Skeletal muscle tissue (tissue), 4 donors: ENCODE data around the gene GPER1. TPM values are rescaled to one million over a fixed set of nuclear protein-coding genes. Genes with fewer than 3 reads are reported as not detected.
A peak's percentile ranks its signal among the peaks of the same experiment; 100 is the strongest.

Source experiments
- H3K27ac ChIP-seq: one replicate; pipeline ENCODE4 v1.7.0; 2013; ENCODE audit warnings: mild to moderate bottlenecking, low read depth, low read length, inconsistent platforms
- H3K27me3 ChIP-seq, 3 donors: one replicate each; pipeline ENCODE4 v1.7.0; 2013; ENCODE audit warnings: low read length in 3 of 3; ENCODE audit not compliant: control insufficient read depth in 3 of 3, insufficient read depth in 3 of 3
- H3K36me3 ChIP-seq, 3 donors: one replicate each; pipeline ENCODE4 v1.7.0; 2013; ENCODE audit warnings: low read length in 3 of 3; ENCODE audit not compliant: control insufficient read depth in 3 of 3, insufficient read depth in 3 of 3
- H3K4me1 ChIP-seq, 3 donors: one replicate each; pipeline ENCODE4 v1.7.0; 2013; ENCODE audit warnings: low read length in 3 of 3, mild to moderate bottlenecking in 3 of 3; ENCODE audit not compliant: control insufficient read depth in 3 of 3, insufficient read depth in 3 of 3
- H3K4me3 ChIP-seq, 3 donors: one replicate each; pipeline ENCODE4 v1.7.0; 2013; ENCODE audit warnings: low read length in 3 of 3
- H3K9ac ChIP-seq, 3 donors: one replicate each; pipeline ENCODE4 v1.7.0; 2013; ENCODE audit warnings: low read length in 3 of 3, mild to moderate bottlenecking in 3 of 3, moderate library complexity in 2 of 3, low read depth in 1 of 3
- H3K9me3 ChIP-seq, 3 donors: one replicate each; pipeline ENCODE4 v1.7.0; 2013; ENCODE audit warnings: low read length in 3 of 3; ENCODE audit not compliant: control insufficient read depth in 3 of 3
- total RNA-seq: library from RNA; depleted of rRNA; stranded (reverse); fragments of >200 nt; gene quantifications from one replicate; pipeline ENCODE4 v1.2.3, GENCODE V29; 2014
- donor health status: Osteomylitis.

GPER1 gene
- total RNA-seq, 1 donor from 2014 or later, result 5.2 TPM

DNA sequence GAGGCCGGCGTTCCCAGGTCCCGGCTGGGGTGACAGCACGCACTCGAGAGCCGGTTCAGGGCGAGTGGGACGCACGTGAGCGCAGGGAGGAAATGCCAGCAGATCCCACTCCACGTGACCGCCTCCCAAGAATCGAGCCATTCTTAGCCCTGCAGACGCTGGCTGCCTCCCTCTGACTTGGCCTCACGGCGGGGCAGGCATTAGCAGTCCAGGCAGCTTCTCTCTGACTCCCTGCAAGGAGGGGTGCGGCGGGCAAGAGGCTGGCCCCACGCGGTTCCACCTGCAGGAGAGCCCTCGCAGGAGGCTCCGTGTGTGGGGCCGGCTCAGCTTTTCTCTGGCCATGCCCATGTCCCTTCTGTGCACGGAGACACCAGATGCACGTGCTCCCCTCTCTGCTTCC lies 33.5 kb upstream of the GPER1 start:
- peak overlapping the region; percentile 61 for H3K27ac ChIP-seq
- peaks cover 0 to 4% (median 0%) of the 10 kb centered on the region in 3 donors for H3K36me3 ChIP-seq
- no peaks in the 10 kb centered on the region for H3K27me3 ChIP-seq
- peaks cover 43 to 75% (median 75%) of the 10 kb centered on the region in 3 donors for H3K4me1 ChIP-seq
- no peaks in the 10 kb centered on the region for H3K9me3 ChIP-seq
- no peak overlapping the region for H3K4me3 ChIP-seq
- no peak overlapping the region for H3K9ac ChIP-seq

DNA sequence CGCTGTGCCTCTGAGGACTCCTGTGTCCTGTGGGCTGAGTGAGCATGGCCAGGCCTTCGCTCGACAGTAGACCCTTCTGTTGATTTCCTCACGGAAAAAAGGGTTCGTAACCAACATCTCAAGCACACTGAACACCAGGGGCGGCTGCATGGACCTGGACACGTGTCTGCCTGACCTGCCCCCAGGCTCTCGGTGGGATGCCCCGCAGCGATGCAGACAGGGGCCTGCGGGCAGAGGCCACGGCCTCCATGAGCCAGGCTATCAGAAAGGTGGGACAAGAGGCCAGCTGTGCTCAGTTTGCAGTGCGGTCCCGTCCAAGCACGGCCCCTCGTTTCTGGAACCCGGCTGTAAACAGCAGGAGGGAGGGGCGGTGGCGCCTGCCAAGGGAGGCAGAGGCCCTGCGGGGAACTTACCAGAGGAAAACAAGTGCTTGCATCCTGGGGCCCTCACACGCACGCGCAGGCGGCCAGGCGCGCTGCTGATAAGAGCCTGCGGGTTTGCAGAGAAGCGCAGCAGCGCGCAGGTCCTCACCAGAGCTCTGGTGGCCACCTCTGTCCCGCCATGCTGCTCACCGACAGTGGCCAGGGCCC lies 33.0 kb upstream of the GPER1 start:
- Histone ChIP-seq H3K36me3 (peaks cover 0 to 4% (median 0%) of the 10 kb centered on the region in 3 donors), H3K4me1 (peaks cover 42 to 71% (median 69%) of the 10 kb centered on the region in 3 donors), H3K27me3 (no peaks in the 10 kb centered on the region), H3K27ac (peak overlapping the region; percentile 61), H3K9me3 (no peaks in the 10 kb centered on the region), H3K4me3 (peak overlapping the region; percentile 52 to 66 (median 60)), H3K9ac (peak overlapping the region; percentile 45 to 66 (median 57))

DNA sequence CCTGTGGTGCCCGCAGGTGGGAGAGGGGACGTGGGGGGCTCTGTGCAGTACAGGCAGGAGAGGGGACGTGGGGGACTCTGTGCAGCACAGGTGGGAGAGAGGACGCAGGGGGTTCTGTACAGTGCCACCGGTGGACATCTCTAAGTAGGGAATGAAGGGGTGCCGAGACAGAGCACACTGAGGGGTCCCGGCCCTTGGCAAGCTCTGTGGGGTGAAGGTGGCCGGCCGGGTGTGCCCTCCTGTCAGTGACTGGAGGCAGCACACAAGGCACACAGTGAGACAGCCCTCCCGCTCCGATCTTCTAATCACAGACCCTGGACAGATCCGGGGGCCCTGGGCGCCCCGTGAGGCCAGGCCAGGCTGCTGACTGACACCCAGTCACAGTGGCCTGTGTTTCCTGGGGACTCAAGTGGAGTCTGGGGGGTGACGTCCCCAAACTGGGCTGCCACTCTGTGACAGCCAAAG lies 32.4 kb upstream of the GPER1 start:
- Histone ChIP-seq H3K27ac (peak overlapping the region; percentile 61), H3K27me3 (no peaks in the 10 kb centered on the region), H3K9me3 (no peaks in the 10 kb centered on the region), H3K36me3 (peaks cover 0 to 4% (median 0%) of the 10 kb centered on the region in 3 donors), H3K4me1 (peaks cover 39 to 70% (median 69%) of the 10 kb centered on the region in 3 donors), H3K9ac (peak overlapping the region; percentile 45 to 66 (median 57)), H3K4me3 (peak overlapping the region; percentile 54 to 66 (median 60))

DNA sequence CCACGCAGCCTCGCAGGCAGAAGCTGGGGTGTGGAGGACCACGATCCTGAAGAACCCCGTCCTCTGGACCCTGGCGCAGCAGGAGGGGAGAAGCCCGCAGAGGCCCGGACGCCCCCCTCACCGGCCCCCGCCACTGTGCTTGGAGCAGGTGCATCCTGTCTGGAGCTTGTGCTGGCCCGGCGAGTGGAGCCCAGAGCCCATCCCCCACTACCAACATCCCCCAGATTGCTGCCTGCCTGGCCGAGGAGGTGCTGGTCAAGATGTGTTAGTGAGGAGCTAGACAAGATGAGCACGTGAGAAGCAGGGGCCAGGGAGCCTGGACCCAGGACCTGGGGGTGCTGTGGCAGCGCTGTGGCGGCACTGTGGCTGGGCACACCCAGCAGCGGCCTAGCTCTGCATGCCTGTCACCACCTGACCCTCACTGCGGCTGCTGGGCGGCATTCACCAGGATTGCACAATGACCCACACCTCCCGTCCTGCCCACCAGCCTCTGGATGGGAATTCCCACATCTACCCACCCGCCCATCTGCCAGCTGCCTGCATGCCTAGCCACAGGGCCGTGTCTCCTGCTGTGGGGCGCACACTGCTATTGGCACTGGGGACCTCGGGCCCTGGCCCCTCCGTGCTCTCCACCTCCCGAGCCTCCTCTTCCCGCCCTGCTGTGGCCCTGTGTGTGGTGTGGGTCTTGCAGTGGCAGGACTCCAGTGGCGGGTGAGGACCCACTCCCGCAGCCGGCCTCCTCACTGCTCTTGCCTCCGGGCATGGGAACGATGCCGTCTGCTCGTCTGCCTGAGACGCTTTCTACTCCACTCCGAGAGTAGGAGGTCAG lies 31.7 kb upstream of the GPER1 start:
- Histone ChIP-seq H3K36me3 (peaks cover 0 to 4% (median 0%) of the 10 kb centered on the region in 3 donors), H3K9me3 (no peaks in the 10 kb centered on the region), H3K27ac (peak overlapping the region; percentile 61), H3K9ac (peak overlapping the region; percentile 45 to 66 (median 57)), H3K27me3 (no peaks in the 10 kb centered on the region), H3K4me1 (peaks cover 38 to 68% (median 67%) of the 10 kb centered on the region in 3 donors), H3K4me3 (peak overlapping the region; percentile 54 to 66 (median 60))

DNA sequence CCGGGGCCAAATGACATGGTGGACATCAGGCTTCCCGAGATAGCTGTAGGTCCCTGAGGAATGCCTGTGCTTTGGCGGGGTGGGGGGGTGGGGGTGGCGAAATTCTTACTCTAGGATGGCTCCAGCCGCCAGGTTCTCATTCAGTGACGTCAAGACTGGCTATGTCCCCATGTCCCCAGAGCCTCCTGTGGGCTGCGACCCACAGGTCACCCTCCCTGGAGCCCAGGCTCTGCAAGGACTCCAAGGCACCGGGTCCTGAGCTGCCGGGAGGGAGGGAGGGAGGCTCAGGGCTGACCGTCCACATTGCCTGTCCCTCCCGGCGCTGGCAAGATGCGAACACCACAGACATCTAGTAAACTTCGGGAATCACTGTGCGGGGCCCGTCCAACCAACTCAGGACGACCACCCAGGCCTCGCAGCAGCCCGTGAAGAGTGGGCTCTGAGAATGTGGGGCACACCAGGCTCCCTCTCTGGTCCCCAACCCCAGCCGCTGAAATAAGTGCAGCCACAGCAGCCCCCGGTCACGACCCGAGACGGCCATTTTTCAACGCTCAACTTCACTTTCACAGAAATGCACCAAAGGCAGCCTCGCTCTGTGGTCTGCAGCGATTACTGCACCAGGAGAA lies 31.0 kb upstream of the GPER1 start:
- Histone ChIP-seq H3K27ac (no peak overlapping the region), H3K4me3 (peak overlapping the region in 1 of 3 donors; percentile 54), H3K36me3 (peaks cover 0 to 4% (median 0%) of the 10 kb centered on the region in 3 donors), H3K9ac (no peak overlapping the region), H3K9me3 (no peaks in the 10 kb centered on the region), H3K27me3 (no peaks in the 10 kb centered on the region), H3K4me1 (peaks cover 30 to 62% (median 60%) of the 10 kb centered on the region in 3 donors)

DNA sequence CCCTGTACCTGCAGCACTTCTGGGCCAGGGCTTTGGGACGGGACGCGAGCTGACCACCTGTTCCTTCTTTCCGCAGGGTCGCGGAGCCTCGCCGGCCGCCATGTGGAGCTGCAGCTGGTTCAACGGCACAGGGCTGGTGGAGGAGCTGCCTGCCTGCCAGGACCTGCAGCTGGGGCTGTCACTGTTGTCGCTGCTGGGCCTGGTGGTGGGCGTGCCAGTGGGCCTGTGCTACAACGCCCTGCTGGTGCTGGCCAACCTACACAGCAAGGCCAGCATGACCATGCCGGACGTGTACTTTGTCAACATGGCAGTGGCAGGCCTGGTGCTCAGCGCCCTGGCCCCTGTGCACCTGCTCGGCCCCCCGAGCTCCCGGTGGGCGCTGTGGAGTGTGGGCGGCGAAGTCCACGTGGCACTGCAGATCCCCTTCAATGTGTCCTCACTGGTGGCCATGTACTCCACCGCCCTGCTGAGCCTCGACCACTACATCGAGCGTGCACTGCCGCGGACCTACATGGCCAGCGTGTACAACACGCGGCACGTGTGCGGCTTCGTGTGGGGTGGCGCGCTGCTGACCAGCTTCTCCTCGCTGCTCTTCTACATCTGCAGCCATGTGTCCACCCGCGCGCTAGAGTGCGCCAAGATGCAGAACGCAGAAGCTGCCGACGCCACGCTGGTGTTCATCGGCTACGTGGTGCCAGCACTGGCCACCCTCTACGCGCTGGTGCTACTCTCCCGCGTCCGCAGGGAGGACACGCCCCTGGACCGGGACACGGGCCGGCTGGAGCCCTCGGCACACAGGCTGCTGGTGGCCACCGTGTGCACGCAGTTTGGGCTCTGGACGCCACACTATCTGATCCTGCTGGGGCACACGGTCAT lies 30.3 kb upstream of the GPER1 start:
- Histone ChIP-seq H3K27me3 (no peaks in the 10 kb centered on the region), H3K9ac (no peak overlapping the region), H3K9me3 (no peaks in the 10 kb centered on the region), H3K36me3 (peaks cover 0 to 4% (median 0%) of the 10 kb centered on the region in 3 donors), H3K27ac (no peak overlapping the region), H3K4me3 (no peak overlapping the region), H3K4me1 (peaks cover 23 to 54% (median 52%) of the 10 kb centered on the region in 3 donors)

DNA sequence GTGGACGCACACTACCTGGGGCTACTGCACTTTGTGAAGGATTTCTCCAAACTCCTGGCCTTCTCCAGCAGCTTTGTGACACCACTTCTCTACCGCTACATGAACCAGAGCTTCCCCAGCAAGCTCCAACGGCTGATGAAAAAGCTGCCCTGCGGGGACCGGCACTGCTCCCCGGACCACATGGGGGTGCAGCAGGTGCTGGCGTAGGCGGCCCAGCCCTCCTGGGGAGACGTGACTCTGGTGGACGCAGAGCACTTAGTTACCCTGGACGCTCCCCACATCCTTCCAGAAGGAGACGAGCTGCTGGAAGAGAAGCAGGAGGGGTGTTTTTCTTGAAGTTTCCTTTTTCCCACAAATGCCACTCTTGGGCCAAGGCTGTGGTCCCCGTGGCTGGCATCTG lies 29.6 kb upstream of the GPER1 start:
- H3K9me3 ChIP-seq, result no peaks in the 10 kb centered on the region
- H3K4me1 ChIP-seq, result peaks cover 21 to 48% (median 47%) of the 10 kb centered on the region in 3 donors
- no peaks in the 10 kb centered on the region for H3K27me3 ChIP-seq
- no peak overlapping the region for H3K27ac ChIP-seq
- peaks cover 0 to 4% (median 0%) of the 10 kb centered on the region in 3 donors for H3K36me3 ChIP-seq
- H3K4me3 ChIP-seq, result no peak overlapping the region
- H3K9ac ChIP-seq, result no peak overlapping the region

DNA sequence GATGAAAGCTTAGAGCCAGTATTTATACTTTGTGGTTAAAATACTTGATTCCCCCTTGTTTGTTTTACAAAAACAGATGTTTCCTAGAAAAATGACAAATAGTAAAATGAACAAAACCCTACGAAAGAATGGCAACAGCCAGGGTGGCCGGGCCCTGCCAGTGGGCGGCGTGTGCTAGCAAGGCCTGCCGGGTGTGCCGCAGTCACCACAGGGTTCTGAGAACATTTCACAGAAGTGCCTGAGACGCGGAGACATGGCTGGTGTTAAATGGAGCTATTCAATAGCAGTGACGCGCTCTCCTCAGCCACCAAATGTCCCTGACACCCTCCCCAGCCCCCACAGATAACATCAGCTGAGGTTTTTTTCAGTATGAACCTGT lies 29.1 kb upstream of the GPER1 start:
- no peak overlapping the region for H3K9ac ChIP-seq
- no peak overlapping the region for H3K27ac ChIP-seq
- H3K4me3 ChIP-seq, result no peak overlapping the region
- H3K36me3 ChIP-seq, result peaks cover 0 to 4% (median 0%) of the 10 kb centered on the region in 3 donors
- no peaks in the 10 kb centered on the region for H3K9me3 ChIP-seq
- peaks cover 18 to 46% (median 45%) of the 10 kb centered on the region in 3 donors for H3K4me1 ChIP-seq
- H3K27me3 ChIP-seq, result no peaks in the 10 kb centered on the region
